Ishikawa (cell line): ENCODE measurements around the gene PAXX.
A peak's percentile ranks its signal among the peaks of the same experiment; 100 is the strongest.

Source experiments
- CEBPB ChIP-seq: IDR thresholded peaks from 2 replicates; pipeline ENCODE4 v1.6.1; 2012
- CREB1 ChIP-seq: IDR thresholded peaks from 2 replicates; pipeline ENCODE4 v1.6.1; 2012; ENCODE audit warnings: low read depth
- EGR1 ChIP-seq: IDR thresholded peaks from 2 replicates; pipeline ENCODE4 v1.6.1; 2012
- EP300 ChIP-seq: IDR thresholded peaks from 2 replicates; pipeline ENCODE4 v1.6.1; 2012; ENCODE audit warnings: borderline replicate concordance
- FOXM1 ChIP-seq: IDR thresholded peaks from 2 replicates; pipeline ENCODE4 v1.6.1; 2012; ENCODE audit warnings: low read depth, borderline replicate concordance
- NFIC ChIP-seq: IDR thresholded peaks from 2 replicates; pipeline ENCODE4 v1.6.1; 2012
- RAD21 ChIP-seq: IDR thresholded peaks from 2 replicates; pipeline ENCODE4 v1.6.1; 2012; ENCODE audit warnings: low read depth
- TAF1 ChIP-seq: IDR thresholded peaks from 2 replicates; pipeline ENCODE4 v1.6.1; 2012; ENCODE audit warnings: low read depth, mild to moderate bottlenecking
- TCF12 ChIP-seq: IDR thresholded peaks from 2 replicates; pipeline ENCODE4 v1.6.1; 2012; ENCODE audit warnings: low read depth
- TEAD4 ChIP-seq: IDR thresholded peaks from 2 replicates; pipeline ENCODE4 v1.6.1; 2012
- USF1 ChIP-seq: IDR thresholded peaks from 2 replicates; pipeline ENCODE4 v1.6.1; 2012
- YY1 ChIP-seq: IDR thresholded peaks from 2 replicates; pipeline ENCODE4 v1.6.1; 2012; ENCODE audit warnings: low read depth
- ZBTB7A ChIP-seq: IDR thresholded peaks from 2 replicates; pipeline ENCODE4 v1.6.1; 2012; ENCODE audit warnings: low read depth
- TF ChIP-seq, protein P1 (sequence below): IDR thresholded peaks from 2 replicates; pipeline ENCODE4 v1.6.1; 2012
- TF ChIP-seq, protein P2 (sequence below): IDR thresholded peaks from 2 replicates; pipeline ENCODE4 v1.6.1; 2012; ENCODE audit warnings: low read depth, mild to moderate bottlenecking

Gene PAXX

GRCh38 chr9:136949817-136950655, 42.2 kb upstream of the PAXX start:
- TF ChIP-seq FOXM1 (no peak), USF1 (peak; percentile 100), TCF12 (peak; percentile 87), CEBPB (no peak), EP300 (peak; percentile 52; the same call in 1 of the 2 replicates), TEAD4 (peak; percentile 32), ZBTB7A (peak; percentile 77; the same call in 1 of the 2 replicates), TAF1 (peak; percentile 76), NFIC (peak; percentile 64), CREB1 (no peak), YY1 (no peak)
- TF ChIP-seq, protein P1, sequence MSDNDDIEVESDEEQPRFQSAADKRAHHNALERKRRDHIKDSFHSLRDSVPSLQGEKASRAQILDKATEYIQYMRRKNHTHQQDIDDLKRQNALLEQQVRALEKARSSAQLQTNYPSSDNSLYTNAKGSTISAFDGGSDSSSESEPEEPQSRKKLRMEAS: peak; percentile 61

DNA sequence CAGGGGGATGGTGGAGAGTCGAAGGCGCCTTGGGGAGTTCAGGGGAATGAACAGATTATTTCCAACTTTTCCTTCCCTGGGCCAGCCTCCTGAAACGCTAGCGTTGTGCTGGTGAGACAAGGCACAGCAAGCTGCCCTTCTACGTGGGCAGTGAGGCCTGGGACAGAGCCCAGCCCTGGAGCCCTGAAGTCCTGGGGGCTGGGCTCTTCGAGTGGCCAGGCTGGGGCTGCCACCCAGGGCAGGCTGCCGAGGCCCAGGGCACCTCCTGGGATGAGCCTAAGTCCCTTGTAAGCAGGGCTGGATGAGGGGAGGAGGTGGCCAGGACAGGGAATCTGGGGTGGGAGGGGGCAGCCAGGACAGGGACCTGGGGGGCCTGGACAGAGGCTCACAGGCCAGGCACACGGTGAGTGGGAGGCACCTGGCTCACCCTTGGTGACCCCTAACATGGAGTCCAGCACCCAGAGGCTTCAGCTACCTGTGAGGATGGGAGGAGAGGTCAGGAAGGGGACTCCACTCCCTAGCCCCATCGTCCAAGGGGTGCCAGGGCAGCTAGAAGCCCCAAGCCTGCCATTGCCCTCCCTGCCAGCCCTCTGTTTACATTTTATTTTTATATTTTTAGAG, 41.5 kb upstream of the PAXX start:
- TF ChIP-seq, protein P1: no peak
- TF ChIP-seq EGR1 (peak; percentile 17; the same call in 1 of the 2 replicates), NFIC (no peak)

GRCh38 chr9:136951541-136952320, 40.5 kb upstream of the PAXX start, which contains the start of gene LCN12:
TSS of gene LCN12 (plus strand) at chr9:136952273. CDS start at chr9:136952328, 55 bp downstream.
- TF ChIP-seq, protein P2, sequence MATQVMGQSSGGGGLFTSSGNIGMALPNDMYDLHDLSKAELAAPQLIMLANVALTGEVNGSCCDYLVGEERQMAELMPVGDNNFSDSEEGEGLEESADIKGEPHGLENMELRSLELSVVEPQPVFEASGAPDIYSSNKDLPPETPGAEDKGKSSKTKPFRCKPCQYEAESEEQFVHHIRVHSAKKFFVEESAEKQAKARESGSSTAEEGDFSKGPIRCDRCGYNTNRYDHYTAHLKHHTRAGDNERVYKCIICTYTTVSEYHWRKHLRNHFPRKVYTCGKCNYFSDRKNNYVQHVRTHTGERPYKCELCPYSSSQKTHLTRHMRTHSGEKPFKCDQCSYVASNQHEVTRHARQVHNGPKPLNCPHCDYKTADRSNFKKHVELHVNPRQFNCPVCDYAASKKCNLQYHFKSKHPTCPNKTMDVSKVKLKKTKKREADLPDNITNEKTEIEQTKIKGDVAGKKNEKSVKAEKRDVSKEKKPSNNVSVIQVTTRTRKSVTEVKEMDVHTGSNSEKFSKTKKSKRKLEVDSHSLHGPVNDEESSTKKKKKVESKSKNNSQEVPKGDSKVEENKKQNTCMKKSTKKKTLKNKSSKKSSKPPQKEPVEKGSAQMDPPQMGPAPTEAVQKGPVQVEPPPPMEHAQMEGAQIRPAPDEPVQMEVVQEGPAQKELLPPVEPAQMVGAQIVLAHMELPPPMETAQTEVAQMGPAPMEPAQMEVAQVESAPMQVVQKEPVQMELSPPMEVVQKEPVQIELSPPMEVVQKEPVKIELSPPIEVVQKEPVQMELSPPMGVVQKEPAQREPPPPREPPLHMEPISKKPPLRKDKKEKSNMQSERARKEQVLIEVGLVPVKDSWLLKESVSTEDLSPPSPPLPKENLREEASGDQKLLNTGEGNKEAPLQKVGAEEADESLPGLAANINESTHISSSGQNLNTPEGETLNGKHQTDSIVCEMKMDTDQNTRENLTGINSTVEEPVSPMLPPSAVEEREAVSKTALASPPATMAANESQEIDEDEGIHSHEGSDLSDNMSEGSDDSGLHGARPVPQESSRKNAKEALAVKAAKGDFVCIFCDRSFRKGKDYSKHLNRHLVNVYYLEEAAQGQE: no peak
- TF ChIP-seq, protein P1: no peak
- peak; percentile 62; the same call in 1 of the 2 replicates for TF ChIP-seq USF1
- 0 out of 2 replicates have a peak, but pooled peaks have one; percentile 24 for TF ChIP-seq NFIC
- peak; percentile 36; the same call in 1 of the 2 replicates for TF ChIP-seq TCF12
- TF ChIP-seq ZBTB7A: peak; percentile 23; the same call in 1 of the 2 replicates
- TF ChIP-seq RAD21: no peak
- TF ChIP-seq FOXM1: no peak
- no peak for TF ChIP-seq EP300
- TF ChIP-seq TAF1: no peak
- TF ChIP-seq TEAD4: no peak
- no peak for TF ChIP-seq CEBPB

DNA sequence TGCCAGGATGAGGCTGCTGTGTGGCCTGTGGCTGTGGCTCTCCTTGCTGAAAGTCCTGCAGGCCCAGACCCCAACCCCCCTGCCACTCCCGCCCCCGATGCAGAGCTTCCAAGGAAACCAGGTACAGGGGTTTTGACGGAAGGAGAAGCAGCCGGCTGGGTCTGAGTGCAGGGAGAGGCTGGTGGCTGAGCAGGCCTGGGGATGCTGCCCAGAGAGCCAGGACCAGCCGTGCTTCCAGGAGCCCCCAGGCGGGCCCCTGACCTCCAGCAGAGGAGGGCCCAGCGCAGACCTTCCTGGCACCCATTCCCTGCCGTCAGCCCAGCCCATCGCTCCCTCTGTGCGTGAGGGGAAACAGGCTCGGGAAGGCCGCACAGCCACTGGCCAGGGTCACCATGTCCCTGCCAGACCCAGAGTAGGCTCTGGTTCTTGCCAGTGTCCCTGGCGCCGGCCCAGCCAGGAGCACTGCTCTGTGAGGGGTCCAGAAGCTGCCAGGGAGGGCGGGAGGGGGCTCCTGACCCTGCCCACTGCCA, 39.8 kb upstream of the PAXX start:
- TF ChIP-seq CEBPB (no peak), TCF12 (peak; percentile 0; the same call in 1 of the 2 replicates)

DNA sequence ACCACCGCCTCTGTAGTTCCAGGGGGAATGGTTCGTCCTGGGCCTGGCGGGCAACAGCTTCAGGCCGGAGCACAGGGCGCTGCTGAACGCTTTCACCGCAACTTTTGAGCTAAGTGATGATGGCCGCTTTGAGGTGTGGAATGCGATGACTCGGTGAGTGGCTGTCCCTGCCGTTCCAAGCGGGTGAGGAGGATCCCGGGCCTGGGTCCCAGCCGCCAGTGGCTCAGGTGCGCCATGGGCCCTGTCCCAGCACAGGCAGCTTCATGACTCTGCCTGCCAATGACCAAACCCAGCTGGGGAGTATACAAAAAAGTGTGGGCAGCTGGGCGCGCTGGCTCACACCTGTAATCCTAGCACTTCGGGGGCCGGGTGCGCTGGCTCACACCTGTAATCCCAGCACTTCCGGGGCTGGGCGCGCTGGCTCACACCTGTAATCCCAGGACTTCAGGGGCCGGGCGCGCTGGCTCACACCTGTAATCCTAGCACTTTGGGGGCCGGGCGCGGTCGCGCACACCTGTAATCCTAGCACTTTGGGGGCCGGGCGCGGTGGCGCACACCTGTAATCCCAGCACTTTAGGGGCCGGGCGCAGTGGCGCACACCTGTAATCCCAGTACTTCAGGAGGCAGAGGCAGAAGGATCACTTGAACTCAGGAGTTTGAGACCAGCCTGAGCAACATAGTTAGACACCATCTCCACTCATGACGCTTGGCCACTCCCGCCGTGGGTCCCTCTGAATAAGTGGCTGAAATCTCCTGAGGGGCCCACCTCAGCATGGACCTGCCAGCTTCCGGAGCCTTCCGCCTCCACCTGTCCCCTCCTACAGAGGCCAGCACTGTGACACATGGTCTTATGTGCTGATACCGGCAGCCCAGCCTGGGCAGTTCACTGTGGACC, 39.1 kb upstream of the PAXX start:
- TF ChIP-seq, protein P2: no peak
- TF ChIP-seq EGR1: no peak
- TF ChIP-seq ZBTB7A: no peak
- TF ChIP-seq TAF1: no peak
- no peak for TF ChIP-seq USF1
